HepG2 (cell line): ENCODE data around the gene GPN2. TPM values are rescaled to one million over a fixed set of nuclear protein-coding genes. Genes with fewer than 3 reads are reported as not detected.
"Not testable (repeated sequence)": the region's sequence is repeated elsewhere in the genome, so short reads cannot be mapped to it uniquely, and the experiment has no call there.

Experiments used
- ATF7 ChIP-seq, 2 experiments: fragments of 450-650 bp in 1 of 2; sonication (generic) in 1 of 2; formaldehyde crosslinking in 1 of 2; IDR thresholded peaks; 2 replicates each; pipeline versions ENCODE4 v1.4.0 to v1.6.1; 2016 to 2020; ENCODE audit warnings: antibody characterized with exemption in 1 of 2, mild to moderate bottlenecking in 1 of 2, missing genetic modification reagents in 1 of 2
- CEBPB ChIP-seq: IDR thresholded peaks from 2 replicates; pipeline ENCODE4 v1.6.1; 2011; ENCODE audit warnings: low read depth, low read length, improper control_type of control experiment, borderline replicate concordance
- CREM ChIP-seq, 2 experiments: sonication (generic) in 1 of 2; formaldehyde crosslinking in 1 of 2; IDR thresholded peaks; 2 replicates each; pipeline versions ENCODE4 v1.4.0 to v1.6.1; 2016 to 2020; ENCODE audit warnings: antibody characterized with exemption in 1 of 2, mild to moderate bottlenecking in 1 of 2, missing genetic modification reagents in 1 of 2
- ERF ChIP-seq: IDR thresholded peaks from 2 replicates; pipeline ENCODE4 v1.6.1; 2018; ENCODE audit warnings: missing biosample characterization, missing genetic modification reagents
- ESRRA ChIP-seq: sonication (generic); formaldehyde crosslinking; IDR thresholded peaks from 2 replicates; pipeline ENCODE4 v1.5.1; 2020; ENCODE audit warnings: mild to moderate bottlenecking, low read depth, missing genetic modification reagents
- ETV5 ChIP-seq: IDR thresholded peaks from 2 replicates; pipeline ENCODE4 v1.6.1; 2018; ENCODE audit warnings: missing biosample characterization, missing genetic modification reagents, inconsistent platforms, borderline replicate concordance
- FOXP1 ChIP-seq, 2 experiments: fragments of 450-650 bp in 1 of 2; IDR thresholded peaks; 2 replicates each; pipeline ENCODE4 v1.6.1; 2017 to 2018; ENCODE audit warnings: antibody characterized with exemption in 1 of 2
- HNF4A ChIP-seq: sonication (generic); formaldehyde crosslinking; IDR thresholded peaks from 2 replicates; pipeline ENCODE4 v1.4.0; 2020; ENCODE audit warnings: missing genetic modification reagents
- KAT8 ChIP-seq: IDR thresholded peaks from 2 replicates; pipeline ENCODE4 v1.6.1; 2016; ENCODE audit warnings: missing genetic modification reagents, missing compliant biosample characterization
- MIER3 ChIP-seq: IDR thresholded peaks from 2 replicates; pipeline ENCODE4 v1.6.1; 2016; ENCODE audit warnings: missing compliant biosample characterization, borderline replicate concordance
- MTA1 ChIP-seq: sonication (generic); formaldehyde crosslinking; IDR thresholded peaks from 2 replicates; pipeline ENCODE4 v1.4.0; 2020; ENCODE audit warnings: missing genetic modification reagents, mild to moderate bottlenecking, borderline replicate concordance
- NONO ChIP-seq, 2 experiments: fragments of 450-650 bp in 1 of 2; sonication (generic) in 1 of 2; formaldehyde crosslinking in 1 of 2; IDR thresholded peaks in 1 of 2; conservative IDR thresholded peaks in 1 of 2; 2 replicates each; pipeline versions ENCODE4 v1.6.1 to v1.8.0; 2017 to 2022; ENCODE audit warnings: mild to moderate bottlenecking in 1 of 2, missing genetic modification reagents in 1 of 2, moderate library complexity in 1 of 2
- NR2F1 ChIP-seq, 2 experiments: fragments of 450-650 bp in 1 of 2; formaldehyde crosslinking in 1 of 2; IDR thresholded peaks; 2 replicates each; pipeline versions ENCODE4 v1.5.0 to v1.6.1; 2016 to 2020; ENCODE audit warnings: mild to moderate bottlenecking in 1 of 2, missing compliant biosample characterization in 1 of 2, missing genetic modification reagents in 1 of 2, moderate library complexity in 1 of 2
- PITX1 ChIP-seq: sonication (generic); formaldehyde crosslinking; IDR thresholded peaks from 2 replicates; pipeline ENCODE4 v1.5.1; 2020; ENCODE audit warnings: mild to moderate bottlenecking, missing genetic modification reagents
- ZBTB3 ChIP-seq: sonication (generic); formaldehyde crosslinking; IDR thresholded peaks from 2 replicates; pipeline ENCODE4 v1.4.0; 2020; ENCODE audit warnings: low read depth, mild to moderate bottlenecking, moderate library complexity, missing genetic modification reagents, borderline replicate concordance
- ZBTB7A ChIP-seq: sonication (generic); formaldehyde crosslinking; IDR thresholded peaks from 2 replicates; pipeline ENCODE4 v1.8.0; 2022; ENCODE audit warnings: mild to moderate bottlenecking, missing genetic modification reagents
- ZMYM4 ChIP-seq: sonication (generic); formaldehyde crosslinking; IDR thresholded peaks from 2 replicates; pipeline ENCODE4 v1.8.1; 2023; ENCODE audit warnings: mild to moderate bottlenecking, missing genetic modification reagents
- ZNF3 ChIP-seq: IDR thresholded peaks from 2 replicates; pipeline ENCODE4 v1.7.0; 2017; ENCODE audit warnings: inconsistent platforms
- ZNF543 ChIP-seq: sonication (generic); formaldehyde crosslinking; IDR thresholded peaks from 2 replicates; pipeline ENCODE4 v1.4.0; 2020; ENCODE audit warnings: mild to moderate bottlenecking, missing genetic modification reagents
- ZNF720 ChIP-seq: sonication (generic); formaldehyde crosslinking; IDR thresholded peaks from 2 replicates; pipeline ENCODE4 v1.4.0; 2020; ENCODE audit warnings: missing genetic modification reagents
- polyA plus RNA-seq, 8 experiments: library from polyadenylated mRNA; depleted of rRNA in 3 of 8; stranded (reverse) in 7 of 8; unstranded in 1 of 8; fragments of >200 nt; fragmentation: Illumina TruSeq in 4 of 8; extraction: Trizol in 4 of 8; gene quantifications; 2 replicates each; pipeline versions ENCODE4 v1.2.1 to v1.2.3, GENCODE V29; 2011 to 2016; ENCODE audit warnings: low read depth in 4 of 8, missing spikeins in 1 of 8, mixed read lengths in 1 of 8; ENCODE audit not compliant: insufficient read depth in 1 of 8
- total RNA-seq, 5 experiments: library from RNA; depleted of rRNA; stranded (reverse); fragments of >200 nt; fragmentation: Illumina TruSeq; extraction: Trizol; gene quantifications; 2 replicates each; pipeline ENCODE4 v1.2.3, GENCODE V29; 2016; ENCODE audit warnings: low read depth in 1 of 5
- TF ChIP-seq, protein P1 (sequence below): sonication (generic); formaldehyde crosslinking; IDR thresholded peaks from 2 replicates; pipeline ENCODE4 v1.4.0; 2020; ENCODE audit warnings: missing genetic modification reagents
- TF ChIP-seq, protein P2 (sequence below): sonication (generic); formaldehyde crosslinking; IDR thresholded peaks from 2 replicates; pipeline ENCODE4 v1.4.0; 2020; ENCODE audit warnings: missing genetic modification reagents
- TF ChIP-seq, protein P3 (sequence below): sonication (generic); formaldehyde crosslinking; IDR thresholded peaks from 2 replicates; pipeline ENCODE4 v1.8.1; 2023; ENCODE audit warnings: mild to moderate bottlenecking, moderate library complexity, missing genetic modification reagents
- TF ChIP-seq, protein P4 (sequence below): sonication (generic); formaldehyde crosslinking; IDR thresholded peaks from 2 replicates; pipeline ENCODE4 v1.4.0; 2020; ENCODE audit warnings: missing genetic modification reagents

GPN2 gene
- total and polyA plus RNA-seq, 2 of the 13 experiments (the other 11 are each of a cell fraction or from before 2014, with no cell fraction given): 19.3 to 38.9 TPM

DNA sequence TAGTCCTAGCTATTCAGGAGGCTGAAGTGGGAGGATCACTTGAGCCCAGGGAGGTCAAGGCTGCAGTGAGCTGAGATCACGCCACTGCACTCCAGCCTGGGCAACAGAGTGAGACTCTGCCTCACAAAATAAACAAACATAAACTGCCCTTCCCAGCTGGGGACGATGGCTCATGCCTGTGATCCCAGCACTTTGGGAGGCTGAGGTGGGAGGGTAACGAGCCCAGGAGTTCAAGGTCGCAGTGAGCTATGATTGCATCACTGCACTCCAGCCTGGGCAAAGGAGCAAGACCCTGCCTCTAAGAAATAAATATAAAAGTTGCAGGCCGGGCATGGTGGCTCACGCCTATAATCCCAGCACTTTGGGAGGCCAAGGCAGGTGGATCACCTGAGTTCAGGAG, 8.5 kb downstream of the GPN2 start (continued):
- TF ChIP-seq, protein P1, sequence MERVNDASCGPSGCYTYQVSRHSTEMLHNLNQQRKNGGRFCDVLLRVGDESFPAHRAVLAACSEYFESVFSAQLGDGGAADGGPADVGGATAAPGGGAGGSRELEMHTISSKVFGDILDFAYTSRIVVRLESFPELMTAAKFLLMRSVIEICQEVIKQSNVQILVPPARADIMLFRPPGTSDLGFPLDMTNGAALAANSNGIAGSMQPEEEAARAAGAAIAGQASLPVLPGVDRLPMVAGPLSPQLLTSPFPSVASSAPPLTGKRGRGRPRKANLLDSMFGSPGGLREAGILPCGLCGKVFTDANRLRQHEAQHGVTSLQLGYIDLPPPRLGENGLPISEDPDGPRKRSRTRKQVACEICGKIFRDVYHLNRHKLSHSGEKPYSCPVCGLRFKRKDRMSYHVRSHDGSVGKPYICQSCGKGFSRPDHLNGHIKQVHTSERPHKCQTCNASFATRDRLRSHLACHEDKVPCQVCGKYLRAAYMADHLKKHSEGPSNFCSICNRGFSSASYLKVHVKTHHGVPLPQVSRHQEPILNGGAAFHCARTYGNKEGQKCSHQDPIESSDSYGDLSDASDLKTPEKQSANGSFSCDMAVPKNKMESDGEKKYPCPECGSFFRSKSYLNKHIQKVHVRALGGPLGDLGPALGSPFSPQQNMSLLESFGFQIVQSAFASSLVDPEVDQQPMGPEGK: peak; percentile 55
- not testable (repeated sequence) for TF ChIP-seq FOXP1 (IDR thresholded peaks at IDR 0.05); CREM (CRISPR knock-in tag; IDR thresholded peaks at IDR 0.05); NONO (IDR thresholded peaks at IDR 0.05)
- peak; percentile 82 for TF ChIP-seq FOXP1 (CRISPR knock-in tag; IDR thresholded peaks at IDR 0.05)
- TF ChIP-seq ZBTB3: peak; percentile 100
- peak; percentile 91 for TF ChIP-seq HNF4A (CRISPR knock-in tag)
- peak; percentile 84; the same call in 1 of the 2 replicates for TF ChIP-seq CEBPB
- peak; percentile 71; the same call in 1 of the 2 replicates for TF ChIP-seq ZMYM4 (CRISPR knock-in tag)
- 0 out of 2 replicates have a peak, but pooled peaks have one; percentile 16 for TF ChIP-seq CREM (IDR thresholded peaks at IDR 0.05)
- TF ChIP-seq ZBTB7A (CRISPR knock-in tag): peak; percentile 68; the same call in 1 of the 2 replicates
- TF ChIP-seq NONO (CRISPR knock-in tag; conservative IDR thresholded peaks at IDR 0.05): peak; percentile 55; the same call in 1 of the 2 replicates
- TF ChIP-seq ZNF3 (CRISPR knock-in tag): peak; percentile 86
- TF ChIP-seq, protein P2, sequence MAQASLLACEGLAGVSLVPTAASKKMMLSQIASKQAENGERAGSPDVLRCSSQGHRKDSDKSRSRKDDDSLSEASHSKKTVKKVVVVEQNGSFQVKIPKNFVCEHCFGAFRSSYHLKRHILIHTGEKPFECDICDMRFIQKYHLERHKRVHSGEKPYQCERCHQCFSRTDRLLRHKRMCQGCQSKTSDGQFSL (CRISPR knock-in tag): peak; percentile 43; the same call in 1 of the 2 replicates
- peak; percentile 83; the same call in 1 of the 2 replicates for TF ChIP-seq MTA1
- TF ChIP-seq ATF7 (IDR thresholded peaks at IDR 0.05): peak; percentile 60
- peak; percentile 80 for TF ChIP-seq ATF7 (CRISPR knock-in tag; IDR thresholded peaks at IDR 0.05)
- peak; percentile 67 for TF ChIP-seq MIER3 (CRISPR knock-in tag)
- TF ChIP-seq, protein P3, sequence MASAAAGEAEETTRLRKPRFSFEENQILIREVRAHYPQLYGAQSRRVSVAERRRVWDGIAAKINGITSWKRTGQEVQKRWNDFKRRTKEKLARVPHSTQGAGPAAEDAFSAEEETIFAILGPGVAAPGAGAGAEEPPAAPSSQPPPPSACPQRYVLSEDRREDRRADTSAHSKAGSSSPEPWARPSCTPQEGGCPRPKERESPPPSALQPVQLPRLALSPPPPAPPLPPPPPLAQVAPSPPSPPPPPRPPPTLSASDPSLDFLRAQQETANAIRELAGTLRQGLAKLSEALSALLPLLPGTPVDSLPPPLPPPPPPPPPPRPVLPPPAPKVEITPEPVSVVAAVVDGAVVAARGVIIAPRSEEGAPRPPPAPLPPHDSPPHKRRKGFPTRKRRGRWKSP (CRISPR knock-in tag): peak; percentile 35; the same call in 1 of the 2 replicates
- peak; percentile 93 for TF ChIP-seq ESRRA (CRISPR knock-in tag)
- TF ChIP-seq ERF (CRISPR knock-in tag): peak; percentile 54
- 0 out of 2 replicates have a peak, but pooled peaks have one; percentile 31 for TF ChIP-seq ZNF720 (CRISPR knock-in tag)
- TF ChIP-seq KAT8: peak; percentile 52; the same call in 1 of the 2 replicates
- TF ChIP-seq ETV5: peak; percentile 36; the same call in 1 of the 2 replicates
- TF ChIP-seq ZNF543: peak; percentile 75; the same call in 1 of the 2 replicates
- TF ChIP-seq NR2F1 (CRISPR knock-in tag; IDR thresholded peaks at IDR 0.05): peak; percentile 72 to 90
- TF ChIP-seq, protein P4, sequence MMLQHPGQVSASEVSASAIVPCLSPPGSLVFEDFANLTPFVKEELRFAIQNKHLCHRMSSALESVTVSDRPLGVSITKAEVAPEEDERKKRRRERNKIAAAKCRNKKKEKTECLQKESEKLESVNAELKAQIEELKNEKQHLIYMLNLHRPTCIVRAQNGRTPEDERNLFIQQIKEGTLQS (CRISPR knock-in tag): peak; percentile 95
- TF ChIP-seq PITX1 (CRISPR knock-in tag): peak; percentile 39; the same call in 1 of the 2 replicates
